Measurements from ENCODE around the gene TMEM11.
"Not testable (repeated sequence)": the region's sequence is repeated elsewhere in the genome, so short reads cannot be mapped to it uniquely, and the experiment has no call there.

Gene TMEM11

DNA sequence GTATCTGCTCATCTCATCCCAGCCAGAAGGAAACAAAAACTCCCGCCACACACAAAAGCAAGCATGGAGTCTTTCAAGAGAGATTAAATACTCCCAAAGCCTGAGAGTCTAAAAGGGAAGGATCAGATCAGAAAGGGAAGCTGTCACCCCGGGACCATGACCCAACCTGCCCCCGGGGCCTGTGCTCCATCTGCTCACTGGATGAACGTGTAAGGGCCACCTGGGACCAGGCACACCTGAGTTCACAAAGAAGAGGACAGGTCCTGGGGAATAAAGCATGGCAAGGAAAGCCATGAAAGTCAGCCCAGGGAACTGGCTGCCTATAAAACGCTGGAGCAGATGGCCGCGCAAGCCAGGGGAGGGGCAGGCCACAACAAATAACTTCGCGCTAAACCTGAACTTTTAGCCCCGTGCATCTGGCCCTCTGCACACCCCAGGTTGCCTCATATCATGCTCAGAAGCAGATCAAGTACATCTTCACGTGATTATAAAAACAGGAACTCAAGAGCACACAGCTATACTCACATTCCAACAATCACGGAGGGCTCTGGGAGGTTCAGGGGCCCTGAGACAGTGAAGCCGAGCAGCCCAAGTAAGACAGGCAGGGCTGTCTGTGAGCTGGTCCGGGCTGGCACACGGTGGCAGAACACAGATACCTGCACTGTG lies 3.4 kb downstream of the TMEM11 start:
- no peak for DNase-seq (ENCODE audit: low spot score)

DNA sequence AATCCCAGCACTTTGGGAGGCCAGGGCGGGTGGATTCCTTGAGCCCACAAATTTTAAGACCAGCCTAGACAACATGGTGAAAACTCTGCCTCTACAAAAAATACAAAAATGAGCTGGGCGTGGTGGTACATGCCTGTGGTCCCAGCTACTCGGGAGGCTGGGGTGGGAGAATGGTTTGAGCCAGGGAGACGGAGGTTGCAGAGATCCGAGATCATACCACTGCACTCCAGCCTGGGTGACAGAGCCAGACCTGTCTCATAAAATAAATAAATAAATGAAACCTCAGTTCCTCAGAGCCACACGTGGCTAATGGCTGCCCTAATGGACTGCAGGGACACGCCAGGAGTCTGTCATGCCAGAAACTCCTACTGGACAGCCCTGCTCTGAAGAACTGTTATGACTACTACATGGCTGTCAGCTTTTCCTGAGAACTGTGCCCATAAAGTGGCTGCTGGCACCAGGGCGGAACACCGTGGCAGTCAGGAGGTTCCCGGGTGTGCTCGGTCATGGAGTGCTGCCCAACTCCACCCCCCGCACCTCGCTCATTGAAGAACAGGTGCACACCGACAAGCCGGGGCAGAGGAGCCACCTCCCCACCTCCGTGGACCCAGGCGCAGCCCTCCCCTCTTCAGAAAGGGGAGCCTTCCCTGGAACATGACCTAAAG lies 4.3 kb downstream of the TMEM11 start:
- no peak for DNase-seq (ENCODE audit: low spot score)

DNA sequence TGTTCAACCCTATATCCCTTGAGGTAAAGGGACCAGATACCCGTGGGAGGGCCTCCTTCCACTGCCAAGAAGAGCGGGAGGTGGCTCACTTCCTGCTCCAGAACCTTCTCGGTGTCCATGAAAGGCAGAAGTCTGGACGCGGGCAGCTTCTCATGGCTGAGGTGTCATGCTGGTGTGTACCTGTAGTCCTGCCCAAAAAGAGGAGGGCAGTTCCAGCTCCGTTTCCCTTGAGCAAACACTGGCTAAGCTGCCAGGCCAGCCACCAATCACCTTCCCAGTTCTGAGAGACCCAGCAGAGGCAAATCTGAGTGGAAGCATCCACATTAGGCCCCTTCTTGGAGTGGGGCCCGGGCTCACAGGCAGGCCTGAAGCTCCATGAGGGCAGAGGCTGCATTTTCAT lies 5.6 kb downstream of the TMEM11 start:
- DNase-seq (ENCODE audit: low spot score) = no peak

DNA sequence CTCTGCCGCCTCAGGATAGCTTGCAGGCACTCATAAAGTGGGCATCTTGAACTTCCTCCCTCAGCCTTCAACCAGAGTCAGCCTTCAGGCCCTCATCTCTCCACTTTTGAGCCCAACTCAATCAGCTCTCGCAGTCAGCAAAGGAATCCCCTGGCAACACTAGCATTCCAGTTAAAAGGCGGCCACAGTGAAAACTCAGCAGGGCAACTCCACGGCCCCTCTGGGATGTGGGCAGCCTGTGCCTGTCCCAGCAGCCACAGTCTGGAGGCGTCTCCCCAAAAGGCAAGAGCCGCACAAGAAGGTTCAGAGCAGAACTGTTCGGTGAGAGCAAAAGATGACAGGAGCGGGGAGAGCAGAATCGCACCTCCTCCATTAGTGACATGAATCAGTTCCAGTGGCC lies 9.0 kb downstream of the TMEM11 start:
- DNase-seq (ENCODE audit: low spot score) = no peak

DNA sequence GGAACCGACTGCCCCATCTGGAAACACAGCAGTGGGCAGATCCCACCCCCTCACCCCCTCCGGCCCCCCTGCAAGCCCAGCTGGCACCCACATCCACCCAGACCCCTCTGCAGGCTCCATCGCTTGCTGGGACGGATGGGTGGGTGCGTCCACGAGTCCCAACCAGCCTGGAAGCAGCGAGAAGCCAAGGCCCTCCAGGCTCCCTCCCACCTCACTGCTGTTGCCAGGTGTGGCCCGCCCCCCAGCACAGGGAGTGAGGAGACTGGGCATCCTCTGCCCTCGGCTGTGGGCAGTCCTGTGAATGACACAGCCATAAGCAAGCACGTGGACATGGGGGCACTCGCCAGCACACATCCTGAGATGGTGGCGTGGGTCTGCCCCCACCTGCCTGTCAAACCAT lies 11.4 kb downstream of the TMEM11 start:
- DNase-seq (ENCODE audit: low spot score) = no peak

DNA sequence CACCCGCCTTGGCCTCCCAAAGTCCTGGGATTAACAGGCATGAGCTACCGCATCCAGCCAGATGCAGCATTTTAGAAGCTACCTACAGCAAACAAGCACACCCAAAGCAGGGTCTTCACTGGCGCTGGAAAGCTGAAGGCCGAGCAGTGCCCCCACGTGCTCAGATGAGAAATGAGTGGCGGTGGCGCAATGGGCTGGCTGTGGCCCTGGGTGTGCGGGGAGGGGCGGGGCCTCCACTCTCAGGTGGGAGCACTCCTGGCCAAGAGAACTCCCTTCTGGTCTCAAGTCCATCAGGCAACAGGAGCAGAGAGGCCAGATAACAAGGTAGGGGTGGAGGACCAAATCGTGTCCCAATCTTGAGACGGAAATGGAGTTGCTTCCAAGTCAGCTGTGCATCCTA lies 12.1 kb downstream of the TMEM11 start:
- no peak for DNase-seq (ENCODE audit: low spot score)

DNA sequence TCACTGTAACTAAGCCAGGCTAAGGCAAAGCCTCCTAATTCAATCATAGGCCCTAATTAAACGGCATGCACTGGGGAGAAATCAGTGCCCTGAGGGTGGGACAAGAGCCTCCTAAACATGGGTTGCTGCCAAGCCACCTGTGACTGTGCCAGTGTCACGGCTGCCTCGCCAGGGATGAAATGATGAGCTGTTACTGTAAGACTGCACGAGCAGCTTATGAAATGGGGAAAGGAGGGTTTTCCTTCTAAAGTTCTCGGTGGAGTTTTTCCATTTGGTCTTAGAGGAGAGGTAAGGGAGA lies 12.7 kb downstream of the TMEM11 start:
- no peak for DNase-seq (ENCODE audit: low spot score)

DNA sequence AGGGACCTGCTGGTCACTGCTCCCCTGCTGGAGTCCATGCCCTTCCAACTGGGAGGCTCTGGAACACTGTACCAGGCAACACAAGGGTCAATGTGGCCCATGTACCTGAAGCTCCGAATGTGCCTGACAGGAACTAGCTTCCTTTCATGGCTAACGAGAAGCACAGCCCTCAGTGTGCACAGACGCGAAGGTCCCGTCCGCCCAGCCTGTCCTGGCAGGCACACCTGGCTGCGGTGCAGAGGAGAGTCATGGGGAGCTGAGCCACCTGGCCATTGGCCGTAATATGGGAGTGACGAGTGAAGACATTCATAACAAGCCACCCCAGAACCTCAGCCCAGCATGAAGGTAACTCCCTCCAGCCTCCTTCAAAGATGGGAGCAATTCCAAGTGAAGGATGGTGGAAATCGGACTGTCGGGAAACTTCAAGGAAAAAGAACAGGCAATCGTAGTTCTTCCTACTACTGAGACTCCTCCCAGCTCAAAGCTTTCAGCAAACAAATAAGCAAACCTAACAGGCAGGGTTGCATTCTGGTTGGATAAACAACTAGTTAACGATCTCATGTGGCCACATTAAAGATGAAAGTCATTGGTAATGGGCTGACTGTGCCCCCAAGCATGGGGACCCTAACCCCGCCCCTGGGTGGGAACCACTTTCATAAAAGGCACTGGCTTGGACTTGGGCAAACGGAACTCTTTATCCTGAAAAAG lies 13.2 kb downstream of the TMEM11 start:
- DNase-seq (ENCODE audit: low spot score) = no peak

DNA sequence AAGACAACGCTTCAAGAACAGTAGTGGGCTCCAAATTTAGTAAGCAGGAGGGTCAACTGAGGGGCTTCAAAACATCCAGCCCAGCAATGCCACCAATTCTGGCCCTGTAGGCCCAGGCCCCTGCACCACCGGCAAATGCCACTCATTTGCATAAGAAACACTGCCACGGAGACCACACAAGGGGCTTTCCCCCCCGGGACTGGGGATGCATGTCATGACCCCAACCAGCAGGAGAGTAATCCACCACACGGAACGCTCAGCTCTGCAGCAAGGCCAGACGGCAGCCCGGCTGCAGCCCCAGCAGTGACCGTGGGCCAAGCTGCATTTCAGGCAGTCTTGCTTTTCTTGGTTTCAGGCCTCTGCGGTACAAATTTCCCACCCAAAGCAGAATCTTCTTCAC lies 14.1 kb downstream of the TMEM11 start:
- DNase-seq (ENCODE audit: low spot score) = no peak

DNA sequence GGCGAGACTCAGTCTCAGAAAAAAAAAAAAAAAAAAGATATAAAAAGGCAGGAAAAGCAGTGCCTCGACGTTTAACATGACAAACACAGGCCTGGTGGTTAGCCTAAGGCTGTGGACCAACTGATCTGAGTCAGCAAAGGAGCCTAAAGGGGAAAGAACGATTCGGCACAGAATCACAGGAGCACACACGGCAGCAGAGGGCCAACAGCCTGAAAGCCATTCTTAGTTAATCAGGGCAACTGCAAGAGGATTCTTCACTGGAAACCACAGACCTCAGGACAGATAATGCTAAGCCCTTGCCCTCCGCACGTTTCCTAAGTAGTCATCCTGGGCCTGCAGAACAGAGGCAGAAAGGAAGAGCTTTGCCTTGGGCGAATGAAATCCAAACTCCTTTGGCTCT lies 14.7 kb downstream of the TMEM11 start:
- no peak for DNase-seq (ENCODE audit: low spot score)

DNA sequence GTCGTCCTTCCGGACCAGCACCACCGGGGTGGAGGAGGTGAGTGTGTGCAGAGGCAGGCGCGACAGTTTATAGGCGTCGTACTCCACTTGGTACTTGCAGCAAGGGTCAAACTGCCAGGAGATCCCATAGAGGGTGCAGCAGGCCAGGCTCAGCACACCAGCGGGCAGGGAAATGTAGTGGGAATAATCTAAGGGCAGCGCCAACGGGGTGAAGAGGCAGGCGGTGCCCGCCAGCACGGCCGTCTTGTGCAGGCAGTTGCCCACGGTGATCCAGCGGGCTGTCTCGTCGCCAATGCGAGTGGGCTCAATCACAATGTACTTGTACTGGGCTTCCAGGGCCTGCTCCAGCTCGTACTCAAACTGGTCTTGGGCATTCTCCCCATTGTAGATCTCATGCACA lies 15.6 kb downstream of the TMEM11 start:
- DNase-seq (ENCODE audit: low spot score) = no peak

DNA sequence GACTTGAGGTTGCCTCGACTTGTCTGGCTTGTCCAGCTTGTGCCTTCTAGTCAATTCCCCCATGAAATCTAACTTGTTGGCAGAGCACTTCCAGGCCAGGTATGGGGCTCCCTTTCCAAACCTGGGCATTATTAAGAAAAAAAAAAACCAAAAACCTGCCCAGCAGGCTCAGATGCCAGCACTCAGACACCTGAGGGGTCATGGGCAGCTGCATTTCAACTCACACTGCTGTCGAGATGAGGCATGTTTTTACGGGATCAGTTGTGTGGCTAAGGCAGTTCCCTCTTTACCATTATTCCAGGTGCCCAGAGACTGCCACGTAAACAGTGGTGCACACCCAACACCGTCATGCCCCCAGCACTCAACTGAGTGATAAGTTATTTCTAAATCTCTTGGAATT lies 17.8 kb downstream of the TMEM11 start:
- DNase-seq (ENCODE audit: low spot score) = no peak

DNA sequence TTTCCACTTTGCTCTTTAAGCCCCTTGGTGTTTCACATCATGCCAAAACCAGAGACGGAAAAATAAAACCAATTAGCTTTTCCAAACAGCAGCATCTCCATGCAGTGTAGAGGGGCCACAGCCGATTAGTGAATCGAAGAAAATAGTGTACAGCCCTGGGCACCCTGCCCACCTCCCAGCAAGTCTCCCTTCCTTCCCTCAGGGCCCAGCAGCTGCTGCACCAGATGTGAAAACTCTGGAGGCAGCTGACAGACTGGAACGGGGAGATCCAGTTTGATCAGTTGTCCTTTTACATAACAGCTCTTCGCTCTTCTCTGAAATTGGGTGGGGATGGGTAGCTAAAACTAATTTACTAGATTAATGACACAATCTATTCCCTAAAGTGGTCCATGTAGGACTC lies 19.3 kb downstream of the TMEM11 start:
- no peak for DNase-seq (ENCODE audit: low spot score)

DNA sequence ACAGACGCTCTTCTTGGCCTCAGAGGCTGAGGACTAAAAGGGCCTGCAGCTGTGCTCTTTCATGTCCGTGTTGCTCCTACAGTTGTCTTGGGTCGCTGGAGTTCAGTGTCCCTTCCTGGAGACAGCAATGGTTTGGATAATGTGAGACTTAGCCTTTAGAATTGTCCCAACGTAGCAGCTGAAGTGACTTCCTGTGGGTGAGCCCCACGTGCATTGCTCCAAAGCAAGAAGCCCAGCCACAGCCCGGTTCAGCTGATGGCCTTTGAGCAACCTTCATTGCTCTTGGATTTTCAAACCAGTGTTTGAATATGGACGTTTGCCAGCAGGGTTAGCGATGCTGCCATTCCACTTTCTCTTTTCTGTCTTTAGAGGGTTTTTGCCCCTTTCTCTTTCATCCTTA lies 19.7 kb downstream of the TMEM11 start:
- DNase-seq (ENCODE audit: low spot score) = no peak

DNA sequence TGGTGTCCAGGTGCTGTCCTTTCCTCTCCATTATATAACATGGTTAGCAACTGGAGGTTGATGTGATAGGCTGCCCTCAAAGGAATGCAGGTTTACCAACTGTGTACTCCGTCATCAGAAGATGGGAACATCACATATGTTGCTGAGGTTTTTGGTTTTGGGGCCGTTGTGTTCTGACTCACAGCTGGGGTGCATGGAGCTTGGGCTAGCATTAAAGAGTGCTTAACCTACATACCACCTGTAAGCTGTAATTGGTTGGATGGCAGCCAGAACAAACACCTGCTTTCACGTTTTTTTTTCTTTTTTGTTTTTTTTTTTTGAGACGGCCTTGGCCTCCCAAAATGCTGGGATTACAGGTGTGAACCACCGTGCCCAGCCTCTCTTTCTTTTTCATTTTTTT lies 20.9 kb downstream of the TMEM11 start:
- no peak for DNase-seq (ENCODE audit: low spot score)

DNA sequence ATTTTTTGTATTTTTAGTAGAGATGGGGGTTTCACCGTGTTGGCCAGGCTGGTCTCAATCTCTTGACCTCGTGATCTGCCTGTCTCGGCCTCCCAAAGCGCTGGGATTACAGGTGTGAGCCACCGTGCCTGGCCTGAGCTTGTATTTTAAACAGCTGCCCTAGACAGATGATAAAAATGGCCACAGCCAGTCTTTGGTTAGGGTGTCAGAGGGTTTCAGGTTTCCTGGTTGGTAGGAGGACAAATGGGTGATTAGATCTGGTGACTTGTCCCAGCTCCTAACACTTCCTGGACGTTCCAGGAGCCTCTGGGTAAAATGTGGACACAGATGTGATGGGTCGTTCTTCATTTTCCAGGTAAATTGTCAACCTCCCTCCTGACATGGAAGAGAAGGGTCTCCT lies 21.5 kb downstream of the TMEM11 start:
- DNase-seq (ENCODE audit: low spot score) = not testable (repeated sequence)

DNA sequence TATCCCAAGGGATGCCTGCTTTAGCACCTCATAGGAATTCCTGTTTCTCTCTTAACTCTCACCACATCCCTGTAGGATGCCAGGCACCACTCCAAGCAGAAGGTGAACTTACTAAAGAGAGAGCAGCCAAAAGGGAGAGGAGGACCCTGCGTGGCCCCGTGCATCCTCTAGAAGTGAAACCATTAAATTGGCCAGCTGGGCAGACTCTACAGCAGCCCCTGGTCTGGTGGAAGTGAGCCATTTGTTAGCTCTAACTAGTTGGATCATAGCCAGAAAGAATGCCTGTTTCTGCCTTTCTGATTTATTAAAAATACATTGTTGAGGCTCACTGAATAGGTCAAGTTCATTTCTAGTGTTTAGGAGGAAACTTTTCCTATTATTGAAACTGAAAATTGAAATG lies 22.3 kb downstream of the TMEM11 start:
- DNase-seq (ENCODE audit: low spot score) = no peak

DNA sequence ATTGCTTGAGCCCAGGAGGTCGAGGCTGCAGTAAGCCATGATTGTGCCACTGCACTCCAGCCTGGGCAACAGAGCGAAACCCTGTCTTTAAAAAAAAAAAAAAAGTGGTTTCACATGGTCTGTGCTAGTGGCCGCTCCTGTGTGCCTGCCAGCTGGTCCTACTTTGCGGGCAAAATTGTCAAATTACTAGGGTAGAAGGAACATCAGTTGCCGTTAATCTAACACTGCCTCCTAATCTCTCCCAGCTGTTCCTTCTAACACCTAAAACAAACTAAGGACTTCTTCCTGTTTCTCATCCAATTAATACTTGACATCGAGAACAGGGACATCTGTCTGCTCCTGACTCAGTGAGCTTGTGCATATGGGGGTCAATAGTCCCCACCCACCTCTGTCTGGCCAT lies 23.9 kb downstream of the TMEM11 start:
- DNase-seq (ENCODE audit: low spot score) = no peak

DNA sequence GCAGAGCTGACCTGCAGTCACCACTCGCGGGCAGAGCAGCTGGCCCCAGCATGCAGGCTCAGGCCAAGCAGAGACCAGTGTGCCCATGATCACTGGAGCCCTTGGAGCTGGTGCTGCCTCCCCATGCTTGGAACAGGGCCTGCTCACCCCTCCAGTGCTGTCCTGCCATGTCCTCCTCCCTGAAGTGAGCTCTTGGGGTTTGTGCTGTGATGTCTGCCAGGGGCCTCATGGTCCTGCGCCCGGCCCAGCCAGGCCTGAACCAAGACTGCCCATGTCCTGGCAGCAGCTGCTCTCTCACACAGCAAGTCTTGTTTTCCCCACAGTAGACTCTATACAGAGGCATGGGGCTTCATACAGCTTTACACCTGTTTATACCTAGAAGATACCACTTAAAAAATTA lies 24.6 kb downstream of the TMEM11 start:
- DNase-seq (ENCODE audit: low spot score) = no peak

DNA sequence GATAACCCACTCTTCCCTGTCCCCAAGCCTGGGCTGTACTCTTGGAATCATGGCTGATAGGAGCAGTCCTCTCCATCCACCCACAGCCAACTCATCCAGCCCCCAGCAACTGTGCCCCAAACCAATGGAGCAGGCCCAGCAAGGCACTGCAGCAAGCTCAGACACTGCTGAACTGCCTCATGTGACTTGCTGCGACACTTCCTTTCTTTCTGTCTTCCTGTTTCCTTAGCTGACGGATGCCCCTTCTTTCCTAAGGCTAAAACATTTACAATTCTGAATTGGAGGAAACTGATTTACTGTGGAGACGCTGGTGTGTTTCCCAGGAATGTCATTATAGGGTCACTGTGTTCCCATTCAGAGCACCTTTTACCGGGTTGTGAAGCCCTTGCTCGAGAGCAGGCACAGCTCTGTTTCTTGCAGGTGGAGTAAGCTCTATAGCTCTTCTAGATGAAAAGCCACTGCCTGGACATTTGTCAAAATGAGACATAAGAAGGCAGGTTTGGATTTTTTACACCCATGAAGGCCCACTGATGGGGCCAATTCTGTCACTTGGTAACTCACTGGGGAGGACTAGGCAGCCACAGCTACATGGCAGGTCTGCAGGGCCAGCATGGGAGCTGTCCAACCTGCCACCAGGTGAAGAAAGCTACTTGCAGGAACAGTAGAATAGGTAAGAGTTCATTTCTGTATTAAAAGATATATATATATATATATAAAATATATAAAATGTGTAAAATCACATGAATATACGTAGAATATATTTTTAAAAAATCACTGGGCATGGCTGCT lies 27.4 kb downstream of the TMEM11 start:
- no peak for DNase-seq (ENCODE audit: low spot score)

DNA sequence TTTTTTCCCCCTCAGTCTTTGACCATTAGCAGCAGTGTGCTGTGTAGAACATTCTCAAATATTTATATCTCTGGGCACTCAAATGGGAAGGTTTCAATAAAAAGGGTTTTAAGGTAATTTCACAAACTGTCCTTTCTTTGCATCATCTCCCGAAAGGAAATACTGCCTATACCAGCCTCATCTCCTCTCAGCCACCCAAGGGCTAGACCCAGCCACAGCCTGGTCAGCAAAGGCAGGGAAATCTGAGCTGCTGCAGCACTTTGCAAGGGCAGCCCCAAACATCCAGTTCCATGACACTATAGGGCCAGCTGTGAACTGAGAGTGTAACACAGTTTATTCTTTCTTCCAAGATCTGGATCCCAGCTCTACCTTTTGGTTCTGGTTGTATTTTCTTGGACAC lies 28.9 kb downstream of the TMEM11 start:
- DNase-seq (ENCODE audit: low spot score) = no peak

DNA sequence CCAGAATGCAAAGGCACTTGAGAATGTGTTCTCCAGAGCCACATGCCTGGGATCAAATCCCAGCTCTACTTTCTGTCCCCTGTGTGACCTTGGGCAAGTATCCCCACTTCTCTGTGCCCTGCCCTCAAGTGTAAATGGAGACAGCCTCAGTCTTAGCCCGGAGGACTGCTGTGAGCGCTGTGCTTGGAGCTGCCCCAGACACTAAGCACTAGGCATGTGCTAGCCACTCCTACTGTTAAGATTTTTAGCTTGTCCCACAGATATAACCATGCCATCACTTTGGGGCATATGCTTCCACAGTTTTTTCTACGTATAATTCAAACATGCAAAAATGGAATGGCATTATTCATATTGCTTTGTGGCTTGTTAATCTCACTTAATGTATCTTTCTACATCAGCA lies 29.4 kb downstream of the TMEM11 start:
- DNase-seq (ENCODE audit: low spot score) = no peak

DNA sequence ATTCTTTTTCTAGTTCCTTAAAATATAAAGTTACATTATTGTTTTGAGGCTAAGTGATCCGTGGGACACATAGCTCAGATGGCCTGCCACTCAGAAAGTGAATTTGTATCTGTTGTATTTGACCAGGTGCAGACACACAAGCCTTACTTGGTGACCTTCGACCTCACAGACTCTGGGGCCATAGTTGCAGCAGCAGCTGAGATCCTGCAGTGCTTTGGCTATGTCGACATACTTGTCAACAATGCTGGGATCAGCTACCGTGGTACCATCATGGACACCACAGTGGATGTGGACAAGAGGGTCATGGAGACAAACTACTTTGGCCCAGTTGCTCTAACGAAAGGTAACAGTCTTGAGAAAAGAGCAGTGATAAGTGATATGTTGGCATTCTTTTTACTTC lies 30.5 kb downstream of the TMEM11 start:
- DNase-seq (ENCODE audit: low spot score) = no peak
